IPS DF 6.9 (cell line): ENCODE data around the gene MAP3K5.
"Not testable (repeated sequence)": the region's sequence is repeated elsewhere in the genome, so short reads cannot be mapped to it uniquely, and the experiment has no call there.

ENCODE experiments used
- DNase-seq: peaks from one replicate; pipeline ENCODE4 v3.0.0-alpha.2; 2013; ENCODE audit warnings: low read depth, low spot score
- H3K27ac ChIP-seq: one replicate; pipeline ENCODE4 v1.5.1; 2013; ENCODE audit warnings: low read length, control low read depth
- H3K27me3 ChIP-seq: 2 replicates; pipeline ENCODE4 v1.6.1; 2013; ENCODE audit warnings: mild to moderate bottlenecking, low read length; ENCODE audit not compliant: control insufficient read depth, insufficient read depth
- H3K36me3 ChIP-seq: 2 replicates; pipeline ENCODE4 v1.6.1; 2013; ENCODE audit warnings: low read length; ENCODE audit not compliant: control insufficient read depth, insufficient read depth
- H3K4me1 ChIP-seq: 2 replicates; pipeline ENCODE4 v1.6.1; 2013; ENCODE audit warnings: low read length; ENCODE audit not compliant: control insufficient read depth, insufficient read depth
- H3K4me3 ChIP-seq: 2 replicates; pipeline ENCODE4 v1.5.1; 2013; ENCODE audit warnings: mild to moderate bottlenecking, low read length
- H3K9me3 ChIP-seq: 2 replicates; pipeline ENCODE4 v1.6.1; 2013; ENCODE audit warnings: low read length, inconsistent platforms; ENCODE audit not compliant: control insufficient read depth, insufficient read depth
- WGBS: extraction: QIAGEN DNeasy Blood & Tissue Kit; methylation state at CpG from one replicate; pipeline ENCODE4 v1.1.7; 2013; ENCODE audit warnings: mixed read lengths, missing lambda C conversion rate; ENCODE audit not compliant: insufficient read length, insufficient coverage; 5-methylcytosine and 5-hydroxymethylcytosine counted together

Gene MAP3K5

DNA sequence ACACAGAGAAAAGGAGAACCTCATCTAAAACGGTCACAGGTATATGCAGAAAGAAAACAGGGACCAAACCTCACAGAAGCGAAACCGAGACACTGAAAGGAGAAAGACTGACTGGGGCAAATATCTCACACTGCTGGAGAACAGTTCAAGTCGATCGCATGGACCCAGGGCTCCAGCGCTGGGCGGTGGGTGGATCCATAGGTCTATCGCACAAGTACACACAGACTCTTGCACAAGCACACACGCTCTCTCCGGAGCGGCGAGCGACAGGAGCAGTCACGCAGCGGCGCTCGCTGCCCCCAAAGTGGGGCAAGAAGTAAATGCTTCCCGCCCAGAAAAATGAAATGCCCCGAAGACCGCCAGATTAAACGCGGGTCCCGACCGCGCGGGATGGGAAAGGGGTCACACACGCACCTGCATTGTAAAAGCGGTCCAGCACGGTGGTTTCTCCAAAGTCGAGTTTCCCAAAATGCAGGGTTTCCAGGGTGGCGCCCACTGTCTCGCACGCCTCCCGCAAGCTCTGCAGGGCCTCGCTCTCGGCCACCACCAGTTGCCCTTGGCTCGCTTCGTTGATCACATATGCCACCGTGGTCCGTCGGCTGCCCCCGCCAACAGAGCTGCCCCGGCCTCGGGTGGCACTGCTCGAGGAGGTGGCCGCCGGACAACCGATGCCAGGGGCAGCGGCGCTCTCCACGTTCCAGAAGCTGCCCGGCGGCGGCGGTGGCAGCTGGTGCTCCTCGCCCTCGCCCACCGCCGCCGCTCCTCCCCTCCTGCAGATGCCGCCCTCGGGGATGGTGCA lies 782 bp downstream of the MAP3K5 start:
- H3K9me3 ChIP-seq, result no peaks in the 10 kb centered on the region
- no peaks in the 10 kb centered on the region for H3K36me3 ChIP-seq
- no CpG with 5 or more reads among the region's 62 CpGs for WGBS
- no peak for DNase-seq
- H3K27ac ChIP-seq, result no peak overlapping the region
- H3K4me3 ChIP-seq, result peak overlapping the region; percentile 44; the same call in 1 of the 2 replicates
- H3K4me1 ChIP-seq, result peaks cover 2% of the 10 kb centered on the region; the same call in 1 of the 2 replicates
- H3K27me3 ChIP-seq, result peaks cover 9% of the 10 kb centered on the region

DNA sequence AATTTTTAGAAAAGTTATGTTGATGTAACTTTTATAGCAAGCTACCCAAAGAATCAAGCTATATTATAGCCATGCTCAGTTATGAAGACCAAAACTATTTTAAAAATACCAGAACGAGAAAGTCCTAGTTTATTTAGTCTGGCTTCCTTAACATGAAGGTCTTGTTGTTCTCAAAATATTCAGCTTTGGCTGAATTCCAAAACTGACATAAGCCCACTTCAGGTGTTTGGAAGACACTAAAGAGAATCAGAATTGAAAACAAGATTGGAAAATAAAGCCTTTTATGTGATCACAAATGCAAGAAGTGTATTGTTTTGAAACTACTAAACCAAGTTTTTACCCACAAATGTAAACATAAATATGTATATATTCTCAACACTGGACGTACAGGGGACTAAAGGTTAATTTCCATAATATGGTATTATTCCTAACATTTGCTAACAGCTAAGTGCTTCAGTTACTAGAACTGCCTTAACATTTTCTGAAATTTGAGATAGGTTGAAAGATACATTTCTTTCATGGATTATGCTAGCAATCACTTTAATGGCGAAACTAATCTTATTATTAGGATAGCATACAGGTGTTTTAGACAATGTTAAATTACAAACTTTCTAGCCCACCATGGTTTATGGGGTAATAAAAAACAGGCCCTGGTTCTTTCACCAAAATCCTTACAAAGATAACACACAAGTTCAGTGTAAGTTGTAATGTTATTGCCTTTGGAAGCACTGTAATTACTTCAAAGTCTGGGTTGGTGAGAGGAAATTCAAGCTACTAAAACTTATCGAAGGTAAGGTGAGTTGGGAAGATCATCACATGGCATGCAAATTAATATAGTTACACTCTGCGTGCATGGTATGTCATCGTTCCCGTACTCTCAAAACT lies 1.6 kb downstream of the MAP3K5 start:
- no peaks in the 10 kb centered on the region for H3K36me3 ChIP-seq
- peaks cover 9% of the 10 kb centered on the region for H3K27me3 ChIP-seq
- WGBS, result no CpG with 5 or more reads among the region's 7 CpGs
- no peak overlapping the region; the same call in 1 of the 2 replicates for H3K4me3 ChIP-seq
- no peak for DNase-seq
- no peaks in the 10 kb centered on the region for H3K9me3 ChIP-seq
- peaks cover 2% of the 10 kb centered on the region; the same call in 1 of the 2 replicates for H3K4me1 ChIP-seq
- H3K27ac ChIP-seq, result no peak overlapping the region

DNA sequence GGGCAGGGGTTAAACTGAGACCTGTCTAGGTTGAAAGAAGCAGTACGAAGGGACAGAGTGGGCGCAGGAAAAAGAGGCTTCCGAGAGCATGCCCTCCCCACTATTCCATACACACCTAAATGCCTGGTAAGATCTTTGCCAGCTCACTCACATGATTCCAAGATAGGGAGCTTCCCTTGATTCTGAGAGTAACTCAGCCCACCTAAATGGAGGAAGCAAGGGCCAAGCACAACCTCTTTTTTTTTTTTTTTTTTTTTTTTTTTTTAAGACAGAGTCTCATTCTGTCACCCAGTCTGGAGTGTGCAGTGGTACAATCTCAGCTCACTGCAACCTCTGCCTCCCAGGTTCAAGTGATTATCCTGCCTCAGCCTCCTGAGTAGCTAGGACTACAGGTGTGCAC lies 2.8 kb downstream of the MAP3K5 start:
- WGBS, result no CpG with 5 or more reads among the region's 3 CpGs
- not testable (repeated sequence) for H3K27me3 ChIP-seq, H3K4me1 ChIP-seq, H3K9me3 ChIP-seq, H3K36me3 ChIP-seq, DNase-seq, H3K27ac ChIP-seq, H3K4me3 ChIP-seq

DNA sequence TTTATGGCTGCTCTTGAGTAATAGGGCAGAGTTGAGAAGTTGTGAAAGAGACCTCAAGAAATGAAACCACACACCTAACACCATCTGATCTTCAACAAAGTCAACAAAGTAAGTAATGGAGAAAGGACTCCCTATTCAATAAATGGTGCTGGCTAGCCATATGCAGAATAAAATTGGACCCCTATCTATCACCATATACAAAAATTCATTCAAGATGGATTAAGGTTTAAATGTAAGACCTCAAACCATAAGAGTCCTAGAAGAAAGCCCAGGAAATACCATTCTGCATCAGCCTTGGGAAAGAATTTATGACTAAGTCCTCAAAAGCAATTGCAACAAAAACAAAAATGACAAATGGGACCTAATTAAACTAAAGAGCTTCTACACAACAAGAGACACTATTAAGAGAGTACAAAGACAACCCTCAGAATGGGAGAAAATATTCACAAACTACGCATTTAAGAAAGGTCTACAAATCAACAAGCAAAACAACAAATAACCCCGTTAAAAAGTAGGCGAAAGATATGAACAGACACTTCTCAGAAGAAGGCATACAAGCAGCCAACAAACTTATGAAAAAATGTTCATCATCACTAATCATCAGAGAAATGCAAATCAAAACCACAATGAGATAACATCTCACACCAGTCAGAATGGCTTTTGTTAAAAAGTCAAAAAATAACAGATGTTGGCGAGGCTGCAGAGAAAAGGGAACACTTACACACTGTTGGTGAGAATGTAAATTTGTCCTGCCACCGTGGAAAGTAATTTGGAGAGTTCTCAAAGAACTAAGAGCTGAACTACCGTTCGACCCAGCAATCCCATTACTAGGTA lies 4.0 kb downstream of the MAP3K5 start:
- peaks cover 9% of the 10 kb centered on the region for H3K27me3 ChIP-seq
- no peaks in the 10 kb centered on the region for H3K9me3 ChIP-seq
- H3K27ac ChIP-seq, result no peak overlapping the region
- no peak overlapping the region for H3K4me3 ChIP-seq
- H3K36me3 ChIP-seq, result no peaks in the 10 kb centered on the region
- no CpG with 5 or more reads among the region's 7 CpGs for WGBS
- no peak for DNase-seq
- H3K4me1 ChIP-seq, result peaks cover 2% of the 10 kb centered on the region; the same call in 1 of the 2 replicates

DNA sequence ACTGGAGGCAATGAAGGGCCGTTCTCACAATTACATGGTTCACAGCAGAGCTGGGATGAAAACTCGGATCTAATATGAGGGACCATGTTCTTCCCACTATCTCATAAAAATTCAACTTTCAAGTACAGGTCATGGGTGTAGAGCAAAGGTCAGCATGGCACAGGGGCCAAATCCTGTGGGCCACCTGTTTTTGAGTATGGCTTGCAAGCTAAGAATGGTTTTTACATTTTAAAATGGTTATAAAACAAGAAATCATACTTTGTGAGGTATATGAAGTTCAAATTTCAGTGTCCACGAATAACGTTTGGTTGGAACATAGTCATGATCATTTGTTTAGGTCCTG lies 4.6 kb downstream of the MAP3K5 start:
- WGBS, result no CpG with 5 or more reads among the region's 4 CpGs
- Histone ChIP-seq H3K36me3 (no peaks in the 10 kb centered on the region), H3K27ac (no peak overlapping the region), H3K4me1 (peaks cover 2% of the 10 kb centered on the region; the same call in 1 of the 2 replicates), H3K27me3 (peaks cover 9% of the 10 kb centered on the region), H3K9me3 (no peaks in the 10 kb centered on the region), H3K4me3 (no peak overlapping the region)
- no peak for DNase-seq

DNA sequence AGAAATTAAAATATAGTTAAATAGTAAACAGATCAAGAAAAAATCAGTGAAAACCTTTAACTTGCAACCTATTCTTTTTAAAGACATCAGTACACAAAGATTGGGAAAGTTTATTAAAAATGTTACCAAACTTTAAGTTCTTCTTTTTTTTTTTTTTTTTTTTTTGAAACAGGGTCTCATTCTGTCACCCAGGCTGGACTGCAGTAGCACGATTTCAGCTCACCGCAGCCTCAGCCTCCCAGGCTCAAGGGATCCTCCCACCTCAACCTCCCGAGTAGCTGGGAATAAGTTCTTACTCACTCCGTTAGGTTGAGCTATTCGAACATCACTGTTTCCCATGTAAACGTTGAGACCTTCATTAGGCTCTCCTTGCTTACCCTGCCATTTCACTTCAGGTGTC lies 5.6 kb downstream of the MAP3K5 start:
- Histone ChIP-seq H3K4me3 (no peak overlapping the region), H3K9me3 (no peaks in the 10 kb centered on the region), H3K4me1 (peaks cover 1% of the 10 kb centered on the region; the same call in 1 of the 2 replicates), H3K27ac (no peak overlapping the region), H3K36me3 (no peaks in the 10 kb centered on the region), H3K27me3 (peaks cover 8% of the 10 kb centered on the region)
- no CpG with 5 or more reads among the region's 6 CpGs for WGBS
- DNase-seq, result no peak

DNA sequence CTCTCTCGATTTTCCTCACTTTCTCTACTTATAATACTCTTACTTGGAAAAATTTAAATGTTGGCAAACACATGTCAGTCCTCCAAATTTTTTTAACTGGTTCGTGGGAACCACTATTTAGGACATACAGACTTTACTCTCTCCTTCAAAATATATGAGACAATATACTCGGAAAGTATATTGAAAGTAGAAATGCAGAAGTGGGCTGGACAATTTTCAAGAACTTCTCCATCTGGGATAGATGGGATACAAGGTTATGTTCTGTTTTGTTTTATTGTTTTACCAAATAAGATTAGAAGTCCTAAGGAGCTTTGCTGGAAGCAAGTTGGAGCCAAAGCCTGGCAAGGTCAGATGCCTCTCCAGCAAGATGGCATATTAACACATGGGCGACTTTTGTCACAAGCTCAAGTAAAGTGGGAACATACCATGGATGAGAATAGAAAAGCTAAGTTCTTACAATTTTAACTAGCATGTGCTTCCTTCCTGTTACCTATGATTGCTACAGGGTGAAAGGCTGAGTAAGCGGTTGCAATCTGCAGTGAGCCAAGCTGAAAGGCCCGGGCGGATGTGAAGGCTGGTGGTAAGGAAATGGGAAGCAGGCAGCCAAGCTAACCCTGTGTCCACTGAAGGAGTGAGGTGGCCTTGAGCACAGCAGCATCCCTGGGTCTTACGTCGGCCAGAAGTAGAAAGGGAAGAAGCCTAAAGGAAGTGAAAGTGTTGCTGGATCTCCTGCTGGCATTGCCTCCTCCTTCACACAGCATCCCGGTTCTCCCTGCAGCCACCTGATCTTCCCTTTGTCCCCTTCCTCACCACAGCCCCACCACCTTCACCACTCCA lies 7.1 kb downstream of the MAP3K5 start:
- no peak overlapping the region for H3K27ac ChIP-seq
- no peaks in the 10 kb centered on the region for H3K4me1 ChIP-seq
- WGBS, result no CpG with 5 or more reads among the region's 10 CpGs
- H3K36me3 ChIP-seq, result no peaks in the 10 kb centered on the region
- no peak for DNase-seq
- no peaks in the 10 kb centered on the region for H3K9me3 ChIP-seq
- no peak overlapping the region for H3K4me3 ChIP-seq
- H3K27me3 ChIP-seq, result no peaks in the 10 kb centered on the region; the same call in 1 of the 2 replicates

DNA sequence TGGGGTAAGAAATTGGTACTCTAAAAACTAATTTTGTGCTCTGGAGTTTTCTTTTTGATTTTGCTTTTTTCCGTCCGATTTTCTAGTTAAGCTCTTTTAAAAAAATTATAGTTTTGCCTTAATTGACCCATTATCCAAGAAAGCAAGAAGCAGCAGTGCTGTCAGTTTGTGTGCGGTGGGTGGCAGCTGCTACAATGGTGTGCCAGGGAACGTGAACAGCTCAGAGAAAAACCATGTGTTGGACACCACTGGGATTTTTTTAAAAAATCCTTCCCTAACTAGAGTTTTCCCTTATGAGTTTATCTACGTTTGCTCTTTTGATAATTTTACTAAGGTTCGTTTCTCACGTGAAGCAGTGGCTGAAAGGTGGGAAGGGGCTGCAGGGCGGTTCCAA lies 8.0 kb downstream of the MAP3K5 start:
- Histone ChIP-seq H3K27ac (no peak overlapping the region), H3K27me3 (no peaks in the 10 kb centered on the region), H3K9me3 (no peaks in the 10 kb centered on the region), H3K4me1 (no peaks in the 10 kb centered on the region), H3K36me3 (no peaks in the 10 kb centered on the region), H3K4me3 (no peak overlapping the region)
- no CpG with 5 or more reads among the region's 8 CpGs for WGBS
- DNase-seq, result no peak

DNA sequence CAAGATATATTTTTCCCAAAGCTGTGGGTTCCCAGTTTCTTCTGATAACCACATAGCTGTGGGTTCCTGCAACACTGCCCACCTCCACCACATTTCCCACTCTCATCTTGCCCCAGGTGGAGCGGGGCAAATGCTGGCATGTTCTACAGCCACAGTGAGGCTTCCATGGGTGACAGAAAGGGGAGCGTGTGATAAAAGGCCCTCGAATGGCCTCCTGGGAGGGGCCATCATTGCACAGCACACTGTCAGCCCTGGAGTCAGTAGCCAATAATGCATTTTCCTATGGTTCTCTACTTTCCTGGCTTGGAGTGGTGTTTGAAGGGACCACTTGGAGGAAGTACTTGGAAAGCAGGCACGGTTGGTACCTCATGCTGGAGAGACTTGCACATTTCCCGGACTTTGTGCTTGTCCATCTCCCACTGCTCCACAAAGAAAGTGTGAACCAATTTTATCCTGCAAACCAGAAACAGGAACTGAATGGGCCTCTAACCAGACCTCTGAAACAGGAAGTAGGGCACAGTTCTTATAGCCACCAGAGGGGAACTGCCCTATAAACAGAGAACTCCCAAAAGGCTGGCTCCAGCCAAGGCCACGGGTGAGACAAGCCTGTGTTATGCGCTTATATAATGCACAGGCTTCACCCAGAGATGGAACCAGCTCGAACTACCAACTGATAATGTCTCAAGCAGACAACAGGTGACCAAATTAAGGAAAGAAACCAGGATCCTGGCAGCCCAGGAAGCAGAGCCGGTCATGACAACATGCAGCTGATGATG lies 8.6 kb downstream of the MAP3K5 start:
- Histone ChIP-seq H3K27ac (no peak overlapping the region), H3K9me3 (no peaks in the 10 kb centered on the region), H3K4me1 (no peaks in the 10 kb centered on the region), H3K4me3 (no peak overlapping the region), H3K27me3 (no peaks in the 10 kb centered on the region), H3K36me3 (no peaks in the 10 kb centered on the region)
- no CpG with 5 or more reads among the region's 9 CpGs for WGBS
- DNase-seq, result no peak
